ENCODE data around the gene TTC28. TPM values are rescaled to one million over a fixed set of nuclear protein-coding genes. Genes with fewer than 3 reads are reported as not detected.
"Not testable (repeated sequence)": the region's sequence is repeated elsewhere in the genome, so short reads cannot be mapped to it uniquely, and the experiment has no call there.

Gene TTC28
- total RNA-seq, 2 experiments from 2014 or later = 1.2 to 3.6 TPM

- Mint-ChIP-seq H3K27me3 (no peaks in the 10 kb centered on the region), H3K36me3 (no peaks in the 10 kb centered on the region), H3K4me3 (no peak overlapping the region), H3K27ac (no peak overlapping the region), H3K4me1 (no peaks in the 10 kb centered on the region), H3K9me3 (ENCODE audit: low read depth) (no peaks in the 10 kb centered on the region)
- ATAC-seq = no peak
- CTCF ChIA-PET = interaction anchor here (1.1 kb wide), 1 partner anchor 9 kb away, joined by 3 read pairs; no protein-coding TSS in a partner anchor
- DNase-seq = no peak
Measured at GRCh38 chr22:28103596-28103995, 576.0 kb downstream of the TTC28 start.

DNA sequence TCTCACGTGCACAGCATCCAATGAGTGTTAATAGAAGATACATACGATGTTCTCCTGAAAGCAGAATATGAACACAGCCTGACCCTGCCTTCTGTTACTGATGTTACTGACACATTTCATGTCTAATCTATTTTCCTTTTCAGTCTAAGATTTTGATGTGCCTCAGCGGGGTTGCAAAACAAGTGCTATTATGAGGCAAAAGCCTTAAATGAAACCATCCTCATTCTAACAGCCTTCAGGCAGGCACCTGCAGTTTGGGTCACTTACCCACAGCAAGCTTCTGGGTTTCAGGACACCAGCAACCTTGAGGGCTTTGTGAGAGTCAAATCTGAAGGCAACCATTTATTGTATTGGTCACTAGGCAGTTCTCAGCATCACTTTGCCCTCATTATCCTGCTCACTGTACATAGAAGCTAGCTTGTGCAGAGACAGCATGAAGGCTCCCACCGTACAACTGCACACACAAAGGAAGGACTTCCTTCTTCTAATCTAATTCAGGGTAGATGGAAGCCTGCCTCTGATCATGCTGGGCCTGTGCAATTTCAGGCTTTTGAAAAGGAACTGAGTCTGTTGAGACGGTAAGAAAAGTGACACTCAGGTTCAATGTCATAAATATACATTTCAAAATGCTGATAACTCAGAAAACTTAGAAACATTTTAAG lies 577.4 kb downstream of the TTC28 start:
- no peak for DNase-seq
- H3K36me3 Mint-ChIP-seq = no peaks in the 10 kb centered on the region
- ATAC-seq = no peak
- no peaks in the 10 kb centered on the region for H3K27me3 Mint-ChIP-seq
- H3K4me3 Mint-ChIP-seq = no peak overlapping the region
- no peak overlapping the region for H3K27ac Mint-ChIP-seq
- H3K9me3 Mint-ChIP-seq (ENCODE audit: low read depth) = no peaks in the 10 kb centered on the region
- CTCF ChIA-PET = interaction anchor here (1.1 kb wide), 2 partner anchors 8 to 21 kb away, joined by 3 read pairs; no protein-coding TSS in a partner anchor
- no peaks in the 10 kb centered on the region for H3K4me1 Mint-ChIP-seq

DNA sequence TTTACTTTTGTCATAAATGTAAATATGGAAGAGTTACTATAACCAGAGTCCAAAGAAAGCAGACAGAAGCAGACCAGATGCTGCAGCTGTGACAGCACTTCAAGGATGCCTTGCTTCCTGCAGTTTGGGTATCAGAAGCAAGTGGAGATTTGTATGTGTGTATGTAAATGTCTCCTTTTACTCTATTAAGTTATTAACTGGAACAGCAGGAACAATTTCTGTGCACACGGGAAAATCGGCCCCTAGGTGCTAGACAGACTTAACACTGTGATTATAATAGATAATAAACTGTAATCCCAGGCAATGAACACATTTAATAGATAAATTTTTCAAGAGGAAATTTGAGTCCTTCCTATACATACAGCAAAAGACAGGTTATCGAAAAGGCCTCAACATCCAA lies 582.0 kb downstream of the TTC28 start:
- ATAC-seq (no peak), DNase-seq (no peak)
- Mint-ChIP-seq H3K4me3 (no peak overlapping the region), H3K9me3 (ENCODE audit: low read depth) (no peaks in the 10 kb centered on the region), H3K27ac (no peak overlapping the region), H3K27me3 (peaks cover 5% of the 10 kb centered on the region), H3K36me3 (no peaks in the 10 kb centered on the region), H3K4me1 (no peaks in the 10 kb centered on the region)
- CTCF ChIA-PET = no interaction called here

DNA sequence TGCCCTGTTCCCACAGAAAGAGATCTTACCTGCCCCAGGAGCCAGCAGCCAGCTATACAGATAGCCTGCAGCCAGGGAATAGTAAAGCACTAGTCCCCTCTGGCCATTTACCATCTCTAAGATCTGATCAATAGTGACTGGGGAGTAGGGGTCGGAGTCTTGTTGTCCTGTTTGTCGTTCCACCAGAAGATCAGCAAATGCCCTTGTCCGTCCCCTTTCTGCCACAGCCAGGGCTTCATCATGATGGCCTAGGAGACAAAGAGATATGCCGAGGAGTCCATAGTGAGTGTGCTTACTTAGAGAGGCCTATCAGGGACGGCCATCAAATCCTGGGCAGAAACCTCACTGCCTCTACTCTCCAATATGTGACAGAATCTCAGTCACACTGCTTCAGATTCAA lies 583.5 kb downstream of the TTC28 start:
- ATAC-seq (no peak), DNase-seq (no peak)
- Mint-ChIP-seq H3K9me3 (ENCODE audit: low read depth) (no peaks in the 10 kb centered on the region), H3K36me3 (no peaks in the 10 kb centered on the region), H3K27ac (no peak overlapping the region), H3K27me3 (peaks cover 5% of the 10 kb centered on the region), H3K4me3 (no peak overlapping the region), H3K4me1 (no peaks in the 10 kb centered on the region)
- CTCF ChIA-PET = no interaction called here

GRCh38 chr22:28095316-28096095 lies 584.1 kb downstream of the TTC28 start:
- peaks cover 5% of the 10 kb centered on the region for H3K27me3 Mint-ChIP-seq
- DNase-seq (no peak), ATAC-seq (no peak)
- CTCF ChIA-PET = no interaction called here
- H3K9me3 Mint-ChIP-seq (ENCODE audit: low read depth) = no peaks in the 10 kb centered on the region
- H3K4me1 Mint-ChIP-seq = no peaks in the 10 kb centered on the region
- H3K4me3 Mint-ChIP-seq = no peak overlapping the region
- no peak overlapping the region for H3K27ac Mint-ChIP-seq
- no peaks in the 10 kb centered on the region for H3K36me3 Mint-ChIP-seq

GRCh38 chr22:28094771-28095170 lies 584.9 kb downstream of the TTC28 start:
- H3K36me3 Mint-ChIP-seq = no peaks in the 10 kb centered on the region
- H3K4me1 Mint-ChIP-seq = no peaks in the 10 kb centered on the region
- CTCF ChIA-PET = interaction anchor here (0.7 kb wide), 1 partner anchor 8 kb away, joined by 3 read pairs; no protein-coding TSS in a partner anchor
- ATAC-seq (no peak), DNase-seq (no peak)
- peaks cover 5% of the 10 kb centered on the region for H3K27me3 Mint-ChIP-seq
- H3K9me3 Mint-ChIP-seq (ENCODE audit: low read depth) = no peaks in the 10 kb centered on the region
- H3K4me3 Mint-ChIP-seq = no peak overlapping the region
- no peak overlapping the region for H3K27ac Mint-ChIP-seq

DNA sequence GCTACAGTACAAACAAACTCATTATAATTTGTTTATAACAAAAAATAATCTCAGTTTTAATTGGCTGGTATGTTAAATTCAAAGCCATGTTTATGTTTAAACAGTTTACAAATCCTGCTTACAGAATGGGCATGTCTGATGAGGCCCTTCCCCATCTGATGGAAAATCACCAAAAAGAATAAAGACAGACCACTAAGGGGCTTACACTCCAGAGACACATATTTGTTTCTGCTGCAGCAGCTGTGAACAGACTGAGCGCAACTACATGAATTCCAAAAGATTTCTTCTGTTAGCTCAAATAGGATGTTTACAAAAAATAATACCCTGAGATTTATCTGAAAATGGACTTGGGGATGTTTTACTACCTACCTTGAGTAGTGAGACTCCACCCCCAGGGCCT lies 585.9 kb downstream of the TTC28 start:
- Mint-ChIP-seq H3K36me3 (no peaks in the 10 kb centered on the region), H3K4me1 (no peaks in the 10 kb centered on the region), H3K27me3 (peaks cover 5% of the 10 kb centered on the region), H3K4me3 (no peak overlapping the region), H3K9me3 (ENCODE audit: low read depth) (no peaks in the 10 kb centered on the region), H3K27ac (no peak overlapping the region)
- CTCF ChIA-PET = no interaction called here
- no peak for DNase-seq
- no peak for ATAC-seq

DNA sequence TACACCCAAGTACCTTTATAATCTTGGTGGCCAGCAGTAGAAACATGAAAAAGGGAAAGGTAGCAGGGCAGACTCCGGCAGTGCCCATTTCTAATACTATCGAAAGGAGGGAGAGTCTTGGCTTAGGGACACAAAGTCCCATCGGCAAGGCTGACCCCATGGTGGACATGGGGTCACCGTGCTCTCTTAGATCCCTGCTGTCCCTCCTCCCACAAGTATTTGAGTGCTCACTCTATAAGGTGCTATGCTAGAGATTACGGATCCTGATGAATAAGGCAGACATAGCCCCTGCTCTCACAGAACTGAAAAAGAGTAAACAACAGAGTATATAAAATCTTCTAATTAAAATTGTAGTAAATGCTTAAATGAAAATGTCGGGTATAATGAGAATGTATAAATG lies 588.2 kb downstream of the TTC28 start:
- no peaks in the 10 kb centered on the region for H3K36me3 Mint-ChIP-seq
- ATAC-seq (no peak), DNase-seq (no peak)
- H3K4me3 Mint-ChIP-seq = no peak overlapping the region
- H3K27ac Mint-ChIP-seq = no peak overlapping the region
- H3K27me3 Mint-ChIP-seq = peaks cover 5% of the 10 kb centered on the region
- H3K4me1 Mint-ChIP-seq = no peaks in the 10 kb centered on the region
- H3K9me3 Mint-ChIP-seq (ENCODE audit: low read depth) = no peaks in the 10 kb centered on the region
- CTCF ChIA-PET = no interaction called here

DNA sequence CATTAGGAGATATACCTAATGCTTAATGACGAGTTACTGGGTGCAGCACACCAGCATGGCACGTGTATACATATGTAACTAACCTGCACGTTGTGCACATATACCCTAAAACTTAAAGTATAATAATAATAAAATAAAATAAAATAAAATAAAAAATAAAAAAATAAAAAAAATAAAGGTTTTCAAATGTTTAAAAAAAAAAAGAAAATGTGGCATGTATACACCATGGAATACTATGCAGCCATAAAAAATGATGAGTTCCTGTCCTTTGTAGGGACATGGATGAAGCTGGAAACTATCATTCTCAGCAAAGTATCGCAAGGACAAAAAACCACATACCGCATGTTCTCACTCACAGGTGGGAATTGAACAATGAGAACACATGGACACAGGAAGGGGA lies 590.1 kb downstream of the TTC28 start:
- H3K9me3 Mint-ChIP-seq (ENCODE audit: low read depth); H3K27me3 Mint-ChIP-seq; ATAC-seq; H3K27ac Mint-ChIP-seq; DNase-seq; H3K36me3 Mint-ChIP-seq; H3K4me1 Mint-ChIP-seq; CTCF ChIA-PET; H3K4me3 Mint-ChIP-seq: not testable (repeated sequence)

DNA sequence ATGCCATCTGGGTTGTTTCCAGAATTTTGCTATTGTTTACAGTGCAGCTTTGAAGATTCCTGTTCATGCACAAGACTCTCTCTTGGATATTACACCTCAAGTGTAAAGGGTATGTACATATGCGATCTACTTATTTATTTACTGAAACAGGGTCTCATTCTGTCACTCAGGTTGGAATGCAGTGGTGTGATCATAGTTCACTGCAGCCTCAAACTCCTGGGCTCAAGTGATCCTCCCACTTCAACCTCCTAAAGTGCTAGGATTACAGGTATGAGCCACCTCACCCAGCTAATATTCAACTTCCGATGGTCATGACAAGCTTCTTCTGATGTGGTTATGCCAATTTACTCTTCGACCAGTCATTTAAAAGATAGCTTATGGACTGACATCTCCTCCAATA lies 602.5 kb downstream of the TTC28 start:
- no peaks in the 10 kb centered on the region for H3K9me3 Mint-ChIP-seq (ENCODE audit: low read depth)
- DNase-seq (no peak), ATAC-seq (no peak)
- no peaks in the 10 kb centered on the region for H3K4me1 Mint-ChIP-seq
- H3K27me3 Mint-ChIP-seq = peaks cover 10% of the 10 kb centered on the region
- H3K4me3 Mint-ChIP-seq = no peak overlapping the region
- CTCF ChIA-PET = no interaction called here
- H3K36me3 Mint-ChIP-seq = no peaks in the 10 kb centered on the region
- no peak overlapping the region for H3K27ac Mint-ChIP-seq

GRCh38 chr22:28075358-28075981 lies 604.2 kb downstream of the TTC28 start:
- Mint-ChIP-seq H3K27ac (no peak overlapping the region), H3K4me3 (no peak overlapping the region), H3K4me1 (no peaks in the 10 kb centered on the region), H3K9me3 (ENCODE audit: low read depth) (no peaks in the 10 kb centered on the region), H3K27me3 (peaks cover 5% of the 10 kb centered on the region), H3K36me3 (no peaks in the 10 kb centered on the region)
- CTCF ChIA-PET = no interaction called here
- ATAC-seq = no peak
- DNase-seq = no peak

GRCh38 chr22:28074526-28074925 lies 605.1 kb downstream of the TTC28 start:
- no peaks in the 10 kb centered on the region for H3K36me3 Mint-ChIP-seq
- CTCF ChIA-PET = no interaction called here
- no peak overlapping the region for H3K4me3 Mint-ChIP-seq
- no peaks in the 10 kb centered on the region for H3K4me1 Mint-ChIP-seq
- ATAC-seq (no peak), DNase-seq (no peak)
- no peak overlapping the region for H3K27ac Mint-ChIP-seq
- no peaks in the 10 kb centered on the region for H3K9me3 Mint-ChIP-seq (ENCODE audit: low read depth)
- H3K27me3 Mint-ChIP-seq = peaks cover 12% of the 10 kb centered on the region

DNA sequence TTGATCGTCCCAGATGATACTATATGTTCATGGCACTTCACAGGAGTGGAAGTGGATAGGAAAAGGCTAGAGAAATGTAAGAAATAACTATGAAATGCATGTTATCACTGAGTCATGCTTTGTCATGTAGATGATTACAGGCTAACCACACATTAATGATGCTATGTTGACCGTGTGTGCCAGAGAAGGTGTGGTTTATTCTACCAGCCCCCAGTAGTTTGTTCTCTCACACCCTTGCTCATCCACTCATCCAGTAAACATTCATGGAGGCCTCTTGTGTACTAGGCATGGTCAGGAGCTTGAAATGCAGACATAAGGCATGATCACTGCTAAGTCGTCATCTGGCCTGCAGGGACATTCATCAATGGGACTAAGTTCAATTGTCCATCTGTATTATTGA lies 607.6 kb downstream of the TTC28 start:
- Mint-ChIP-seq H3K9me3 (ENCODE audit: low read depth) (no peaks in the 10 kb centered on the region), H3K36me3 (no peaks in the 10 kb centered on the region)
- CTCF ChIA-PET = no interaction called here

GRCh38 chr22:28068826-28069225 lies 610.8 kb downstream of the TTC28 start:
- Mint-ChIP-seq H3K27me3 (peaks cover 18% of the 10 kb centered on the region), H3K4me1 (no peaks in the 10 kb centered on the region), H3K4me3 (no peak overlapping the region), H3K9me3 (ENCODE audit: low read depth) (no peaks in the 10 kb centered on the region), H3K27ac (no peak overlapping the region), H3K36me3 (no peaks in the 10 kb centered on the region)
- no peak for ATAC-seq
- CTCF ChIA-PET = no interaction called here
- DNase-seq = no peak

More for the DNA sequence above, 607.6 kb downstream of the TTC28 start:
- H3K27me3 Mint-ChIP-seq = peaks cover 16% of the 10 kb centered on the region
- no peak overlapping the region for H3K4me3 Mint-ChIP-seq
- no peaks in the 10 kb centered on the region for H3K4me1 Mint-ChIP-seq
- ATAC-seq = no peak
- no peak overlapping the region for H3K27ac Mint-ChIP-seq
- DNase-seq = no peak

Measured in activated CD8-positive, alpha-beta memory T cell treated with anti-CD3 and anti-CD28 coated beads, Interleukin-2, amount 10 ng/mL, durations not matched to agents 7 days and 5 days (primary cell).